ENCODE measurements around the gene MYO1H.

The MYO1H gene

DNA sequence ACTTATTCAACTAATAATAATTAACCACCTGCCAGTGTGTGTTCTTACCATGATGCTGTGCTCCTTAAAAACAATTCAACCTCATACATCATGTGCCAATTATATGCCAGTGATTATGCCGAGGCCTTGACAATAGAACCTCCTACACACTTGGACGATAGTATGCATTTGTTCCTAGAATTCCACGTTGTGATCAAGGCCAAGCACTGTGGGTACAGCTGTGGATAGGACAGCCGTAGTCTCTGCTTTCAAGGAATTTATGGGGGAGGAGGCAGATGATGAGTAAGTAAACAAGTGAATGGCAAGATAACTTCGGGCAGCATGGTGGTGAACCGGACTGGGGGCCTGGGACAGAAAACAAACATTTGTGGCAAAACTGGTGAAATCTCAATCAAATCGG lies 18.0 kb upstream of the MYO1H start:
- Mint-ChIP-seq H3K27me3 (peaks cover 11% of the 10 kb centered on the region), H3K4me1 (no peaks in the 10 kb centered on the region), H3K9me3 (no peaks in the 10 kb centered on the region), H3K27ac (no peak overlapping the region), H3K36me3 (no peaks in the 10 kb centered on the region), H3K4me3 (no peak overlapping the region)
- ATAC-seq, result no peak

DNA sequence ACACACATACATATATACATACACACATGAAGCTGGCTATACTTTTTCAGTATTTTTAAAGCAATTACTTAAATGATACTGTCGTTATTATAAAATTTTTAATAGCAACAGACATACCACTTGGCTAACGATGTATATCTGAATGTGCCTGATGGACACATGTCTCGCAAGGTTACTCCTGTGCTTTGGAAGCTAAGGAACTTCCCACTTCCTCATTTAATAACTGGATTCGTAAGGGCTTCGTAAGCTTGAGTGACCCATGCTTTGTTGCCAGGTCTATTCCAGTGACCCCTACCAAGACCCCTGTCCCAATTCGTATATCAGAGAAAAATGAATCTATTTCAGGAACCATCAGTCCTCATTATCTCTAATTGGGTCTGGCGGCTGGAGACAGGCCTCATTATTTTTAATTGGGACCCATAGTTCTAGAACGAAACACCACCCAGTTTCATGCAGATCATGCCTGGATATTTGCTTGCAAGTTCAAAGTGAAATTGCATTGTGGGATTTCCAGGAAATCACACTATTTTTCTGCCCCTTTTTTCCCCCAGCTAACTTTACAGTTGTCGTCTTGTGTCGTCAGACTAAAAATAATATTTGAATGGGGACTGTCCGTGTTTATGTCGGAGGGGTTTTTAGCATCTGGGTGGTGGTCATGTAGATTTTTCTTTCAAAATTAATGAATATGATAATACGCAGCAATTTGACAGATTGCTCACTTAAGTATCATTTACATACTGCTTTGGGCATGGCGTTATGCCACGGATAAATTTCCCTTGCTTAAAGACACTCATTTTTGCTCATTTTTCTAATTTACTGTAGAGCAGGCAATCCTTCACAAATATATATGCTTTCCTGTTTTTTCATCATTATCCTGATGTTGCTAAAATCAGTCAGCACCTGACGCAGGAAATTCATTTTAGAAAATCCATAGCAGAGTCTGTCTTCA lies 17.1 kb upstream of the MYO1H start:
- Mint-ChIP-seq H3K9me3 (no peaks in the 10 kb centered on the region), H3K27ac (no peak overlapping the region), H3K27me3 (peaks cover 20% of the 10 kb centered on the region), H3K4me3 (no peak overlapping the region), H3K36me3 (no peaks in the 10 kb centered on the region), H3K4me1 (no peaks in the 10 kb centered on the region)
- ATAC-seq, result no peak

DNA sequence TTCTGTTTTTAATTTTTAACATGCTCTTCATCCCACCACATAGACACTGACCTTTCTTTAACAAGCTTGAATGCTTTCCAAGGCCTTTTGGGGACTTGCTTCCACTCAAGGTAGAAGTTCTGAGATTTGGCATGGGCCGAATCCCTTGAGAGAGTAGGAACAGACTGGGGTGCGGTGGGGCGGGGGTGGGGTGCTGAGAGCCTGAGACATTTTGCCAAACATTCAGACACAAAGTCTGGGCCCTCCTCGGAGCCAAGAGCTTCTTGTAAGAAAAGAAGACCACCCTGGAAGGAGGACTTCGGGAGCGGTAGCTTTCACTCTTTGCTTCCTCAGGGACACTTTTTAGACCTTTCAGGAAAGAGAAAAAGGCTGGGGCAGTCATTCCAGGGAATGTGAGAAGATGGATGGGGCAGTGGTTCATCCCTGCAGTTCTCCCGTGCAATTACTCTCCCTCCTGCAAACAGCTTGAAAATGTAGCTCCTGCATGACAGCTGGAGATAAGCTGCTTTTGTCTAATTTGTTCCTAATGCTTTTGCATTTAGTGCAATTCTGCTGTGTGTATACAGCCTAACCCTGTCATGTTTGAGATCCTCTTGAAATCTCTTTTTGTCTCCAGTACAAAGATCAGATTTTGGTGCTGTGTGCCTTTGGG lies 16.3 kb upstream of the MYO1H start:
- peaks cover 4% of the 10 kb centered on the region for H3K9me3 Mint-ChIP-seq
- no peak overlapping the region for H3K4me3 Mint-ChIP-seq
- H3K36me3 Mint-ChIP-seq, result no peaks in the 10 kb centered on the region
- peaks cover 29% of the 10 kb centered on the region for H3K27me3 Mint-ChIP-seq
- no peak for ATAC-seq
- no peak overlapping the region for H3K27ac Mint-ChIP-seq
- H3K4me1 Mint-ChIP-seq, result no peaks in the 10 kb centered on the region

- Mint-ChIP-seq H3K27ac (no peak overlapping the region), H3K9me3 (peaks cover 7% of the 10 kb centered on the region), H3K4me3 (no peak overlapping the region), H3K36me3 (no peaks in the 10 kb centered on the region), H3K4me1 (no peaks in the 10 kb centered on the region), H3K27me3 (peaks cover 36% of the 10 kb centered on the region)
- ATAC-seq, result no peak
These were observed 12.8 kb upstream of the MYO1H start for GRCh38 chr12:109334887-109335286.

- Mint-ChIP-seq H3K4me3 (no peak overlapping the region), H3K4me1 (no peaks in the 10 kb centered on the region), H3K27me3 (peaks cover 40% of the 10 kb centered on the region), H3K9me3 (peaks cover 7% of the 10 kb centered on the region), H3K27ac (no peak overlapping the region), H3K36me3 (no peaks in the 10 kb centered on the region)
- no peak for ATAC-seq
These were observed 11.1 kb upstream of the MYO1H start for GRCh38 chr12:109336593-109336992.

DNA sequence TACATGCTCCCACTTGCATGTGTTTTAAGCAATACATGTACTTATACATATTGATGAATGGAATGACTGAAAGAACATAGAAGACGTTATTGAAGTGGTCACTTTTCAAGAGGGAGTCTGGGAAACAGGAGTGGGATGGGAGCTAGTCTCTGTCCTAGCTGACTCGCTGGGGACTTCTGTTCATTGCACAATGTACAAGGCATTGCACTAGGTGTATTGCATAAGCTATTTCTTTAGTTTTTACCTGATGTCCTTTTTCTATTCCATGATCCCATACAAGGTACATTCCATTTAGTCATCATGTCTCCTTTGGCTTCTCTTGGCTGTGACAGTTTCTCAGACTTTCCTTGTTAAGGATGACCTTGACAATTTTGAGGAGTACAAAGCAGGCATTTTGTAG lies 4.0 kb upstream of the MYO1H start:
- H3K36me3 Mint-ChIP-seq, result no peaks in the 10 kb centered on the region
- H3K27ac Mint-ChIP-seq, result no peak overlapping the region
- H3K4me3 Mint-ChIP-seq, result no peak overlapping the region
- peaks cover 21% of the 10 kb centered on the region for H3K27me3 Mint-ChIP-seq
- ATAC-seq, result no peak
- peaks cover 5% of the 10 kb centered on the region for H3K9me3 Mint-ChIP-seq
- no peaks in the 10 kb centered on the region for H3K4me1 Mint-ChIP-seq

- no peaks in the 10 kb centered on the region for H3K36me3 Mint-ChIP-seq
- no peak for ATAC-seq
- no peak overlapping the region for H3K4me3 Mint-ChIP-seq
- no peak overlapping the region for H3K27ac Mint-ChIP-seq
- H3K27me3 Mint-ChIP-seq, result peaks cover 9% of the 10 kb centered on the region
- peaks cover 5% of the 10 kb centered on the region for H3K9me3 Mint-ChIP-seq
- H3K4me1 Mint-ChIP-seq, result no peaks in the 10 kb centered on the region
These were observed 2.3 kb upstream of the MYO1H start for GRCh38 chr12:109345428-109345827.

GRCh38 chr12:109346920-109347319 lies 780 bp upstream of the MYO1H start:
- Mint-ChIP-seq H3K9me3 (peaks cover 5% of the 10 kb centered on the region), H3K36me3 (no peaks in the 10 kb centered on the region), H3K27ac (no peak overlapping the region)

DNA sequence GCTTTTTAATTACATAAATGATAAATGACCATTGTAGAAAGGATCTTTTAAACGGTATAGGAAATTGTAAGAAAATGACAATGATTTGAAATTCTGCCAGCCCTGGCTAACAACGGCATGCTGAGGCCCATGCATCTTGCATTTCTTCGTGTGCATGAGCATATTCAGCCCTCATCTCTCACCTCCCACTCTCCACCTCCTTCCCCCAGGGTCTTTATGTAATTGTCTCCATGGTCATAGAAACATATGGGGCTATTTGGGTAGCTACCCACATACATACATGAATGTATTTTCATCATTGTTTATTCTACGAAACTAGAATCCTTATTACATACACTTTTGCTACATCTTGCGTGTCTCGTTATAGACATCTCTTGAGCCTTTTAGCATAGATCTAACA lies 4.5 kb downstream of the MYO1H start:
- Mint-ChIP-seq H3K4me1 (no peaks in the 10 kb centered on the region), H3K27ac (no peak overlapping the region)
- ATAC-seq, result no peak

More at GRCh38 chr12:109346920-109347319, 780 bp upstream of the MYO1H start:
- no peaks in the 10 kb centered on the region for H3K27me3 Mint-ChIP-seq
- H3K4me1 Mint-ChIP-seq, result no peaks in the 10 kb centered on the region
- H3K4me3 Mint-ChIP-seq, result no peak overlapping the region
- ATAC-seq, result no peak

DNA sequence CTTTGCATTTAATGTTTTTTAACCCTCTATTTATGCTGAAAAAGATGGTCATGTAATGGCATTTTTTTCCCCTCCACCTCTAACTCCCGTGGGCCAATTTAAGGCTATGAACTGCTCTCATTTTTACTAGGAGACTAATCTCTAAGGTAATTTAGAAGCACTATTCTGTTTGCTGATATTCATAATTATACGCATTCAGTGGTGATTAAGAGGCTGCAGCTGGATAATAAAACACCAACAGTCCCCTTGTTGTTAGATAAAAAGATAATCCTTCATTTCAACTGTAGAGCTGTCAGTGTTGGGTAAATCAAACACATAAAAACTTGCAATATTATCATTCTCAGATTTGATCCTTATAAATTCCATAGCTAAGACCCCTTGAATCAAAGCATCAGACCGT lies 8.9 kb downstream of the MYO1H start:
- no peak overlapping the region for H3K4me3 Mint-ChIP-seq
- H3K4me1 Mint-ChIP-seq, result no peaks in the 10 kb centered on the region
- ATAC-seq, result no peak
- no peaks in the 10 kb centered on the region for H3K36me3 Mint-ChIP-seq
- no peak overlapping the region for H3K27ac Mint-ChIP-seq
- peaks cover 45% of the 10 kb centered on the region for H3K27me3 Mint-ChIP-seq
- no peaks in the 10 kb centered on the region for H3K9me3 Mint-ChIP-seq

More for the DNA sequence above, 4.5 kb downstream of the MYO1H start:
- Mint-ChIP-seq H3K4me3 (no peak overlapping the region), H3K9me3 (no peaks in the 10 kb centered on the region), H3K36me3 (no peaks in the 10 kb centered on the region), H3K27me3 (peaks cover 25% of the 10 kb centered on the region)

DNA sequence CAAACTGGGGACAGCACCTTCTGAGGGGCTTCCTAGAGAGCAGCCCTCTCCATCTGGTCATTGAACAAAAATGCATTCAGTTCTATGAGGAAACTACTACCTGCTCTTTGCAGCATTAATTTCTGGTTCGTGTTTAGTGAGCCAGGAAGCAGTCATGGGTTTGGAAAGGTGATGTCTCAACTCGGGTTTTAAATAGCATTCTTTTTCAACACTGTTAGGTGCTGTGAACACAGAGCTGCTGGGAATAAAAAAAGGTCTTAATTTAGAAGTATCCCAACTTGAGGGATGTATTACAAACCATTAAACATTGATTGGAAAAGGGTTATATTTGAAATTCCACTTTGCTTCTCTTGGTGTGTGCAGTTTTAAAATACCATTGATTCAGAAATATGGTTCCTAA lies 9.3 kb downstream of the MYO1H start:
- ATAC-seq, result no peak
- H3K27me3 Mint-ChIP-seq, result peaks cover 45% of the 10 kb centered on the region

DNA sequence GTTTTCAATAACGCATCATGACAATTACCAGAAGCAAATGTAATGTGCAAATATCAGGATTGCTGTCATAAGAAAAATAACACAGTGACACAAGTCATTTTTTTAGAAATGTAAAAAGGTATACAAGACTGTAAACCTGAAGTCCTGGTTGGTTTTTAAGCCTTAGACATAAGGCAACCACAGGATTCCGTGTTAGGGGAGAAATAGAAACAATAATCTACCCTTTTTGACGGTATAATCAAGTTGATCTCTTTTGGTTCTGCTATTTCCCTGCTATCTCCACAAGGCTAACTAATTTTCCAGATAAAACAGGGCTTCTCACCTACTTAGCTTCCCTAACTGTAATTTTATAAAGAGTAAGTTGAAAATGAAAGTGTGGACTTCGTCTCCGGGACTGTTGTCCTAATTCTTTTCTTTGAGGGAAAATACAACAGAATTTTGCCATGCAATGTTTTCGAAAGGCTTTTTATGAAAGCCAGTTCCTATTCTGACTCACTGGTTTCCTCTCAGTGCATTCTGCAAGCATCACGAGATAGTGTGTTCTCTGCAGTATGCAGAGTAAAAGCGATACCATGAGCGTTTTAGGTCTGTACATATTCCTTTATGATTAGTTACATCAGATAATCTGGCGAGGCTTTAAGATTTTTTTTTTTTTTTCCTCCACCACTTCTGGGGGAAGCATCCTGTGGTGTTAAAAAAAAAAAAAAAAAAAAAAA lies 10.6 kb downstream of the MYO1H start:
- Mint-ChIP-seq H3K4me1 (no peaks in the 10 kb centered on the region), H3K4me3 (peak overlapping the region; percentile 9), H3K27me3 (peaks cover 45% of the 10 kb centered on the region), H3K27ac (no peak overlapping the region), H3K36me3 (no peaks in the 10 kb centered on the region), H3K9me3 (no peaks in the 10 kb centered on the region)
- ATAC-seq, result peak; percentile 74

More for the DNA sequence above, 9.3 kb downstream of the MYO1H start:
- H3K4me1 Mint-ChIP-seq, result no peaks in the 10 kb centered on the region
- no peak overlapping the region for H3K4me3 Mint-ChIP-seq
- H3K27ac Mint-ChIP-seq, result no peak overlapping the region
- no peaks in the 10 kb centered on the region for H3K36me3 Mint-ChIP-seq
- H3K9me3 Mint-ChIP-seq, result no peaks in the 10 kb centered on the region

DNA sequence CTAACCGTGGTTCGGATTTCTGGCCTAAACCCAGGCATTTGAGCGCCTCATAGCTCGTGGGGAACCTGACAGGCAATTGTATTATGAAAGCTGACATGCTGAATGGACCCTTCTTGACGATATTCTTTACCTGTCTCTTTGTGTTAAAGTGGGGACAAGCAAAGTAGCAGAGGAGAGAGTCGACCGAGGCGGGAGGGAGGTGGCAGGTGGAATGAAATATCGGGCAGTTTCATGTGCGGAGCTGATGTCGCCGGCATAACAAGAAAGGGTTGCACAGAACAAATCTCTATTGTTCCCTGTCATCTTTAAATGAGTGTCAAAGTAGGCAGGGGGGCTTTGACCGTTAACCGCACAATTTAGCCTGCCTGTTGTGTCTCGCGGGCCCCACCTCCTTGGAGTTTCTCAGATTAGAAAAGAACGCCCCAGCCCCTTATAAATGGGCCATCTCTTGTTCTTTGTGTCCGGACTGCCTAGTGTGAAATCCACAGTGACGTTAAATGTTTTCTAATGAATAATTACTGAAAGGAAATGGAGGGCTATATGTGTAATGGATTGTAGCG lies 11.5 kb downstream of the MYO1H start:
- Mint-ChIP-seq H3K27ac (no peak overlapping the region), H3K4me1 (no peaks in the 10 kb centered on the region), H3K36me3 (no peaks in the 10 kb centered on the region), H3K4me3 (no peak overlapping the region), H3K9me3 (no peaks in the 10 kb centered on the region), H3K27me3 (peaks cover 53% of the 10 kb centered on the region)
- ATAC-seq, result no peak

GRCh38 chr12:109369831-109370230 lies 22.1 kb downstream of the MYO1H start:
- H3K27ac Mint-ChIP-seq, result no peak overlapping the region
- no peaks in the 10 kb centered on the region for H3K4me1 Mint-ChIP-seq
- H3K36me3 Mint-ChIP-seq, result no peaks in the 10 kb centered on the region
- H3K27me3 Mint-ChIP-seq, result peaks cover 11% of the 10 kb centered on the region
- no peak for ATAC-seq
- H3K9me3 Mint-ChIP-seq, result peaks cover 5% of the 10 kb centered on the region
- no peak overlapping the region for H3K4me3 Mint-ChIP-seq

DNA sequence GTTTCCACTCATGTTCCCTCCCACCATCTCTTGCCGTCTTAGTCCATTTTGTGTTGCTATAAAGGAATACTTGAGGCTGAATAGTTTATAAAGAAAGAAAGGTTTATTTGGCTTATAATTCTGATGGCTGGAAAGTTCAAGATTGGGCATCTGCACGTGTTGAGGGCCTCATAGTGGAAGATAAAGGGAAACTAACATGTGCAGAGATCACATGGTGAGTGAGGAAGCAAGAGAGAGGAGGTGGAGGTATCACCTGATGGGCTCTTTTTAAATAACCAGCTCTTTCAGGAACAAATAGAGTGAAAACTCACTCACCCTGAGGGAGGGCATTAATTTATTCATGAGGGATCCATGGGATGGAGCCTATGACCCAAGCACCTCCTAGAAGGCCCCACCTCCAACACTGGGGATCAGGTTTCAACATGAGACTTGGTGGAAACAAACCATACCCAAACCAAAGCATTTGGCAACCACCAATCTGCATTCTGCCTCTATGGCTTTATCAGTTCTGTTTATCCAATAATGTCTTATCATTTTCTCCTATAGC lies 29.5 kb downstream of the MYO1H start:
- Mint-ChIP-seq H3K9me3 (no peaks in the 10 kb centered on the region), H3K36me3 (no peaks in the 10 kb centered on the region), H3K27ac (no peak overlapping the region), H3K4me1 (no peaks in the 10 kb centered on the region), H3K4me3 (no peak overlapping the region), H3K27me3 (peaks cover 30% of the 10 kb centered on the region)
- ATAC-seq, result no peak

All from stimulated activated memory B cell treated with anti-CD40 and anti-IgM and Interleukin-4, amounts not matched to agents 10 μg/mL and 1 μg/mL and 100 μg/mL, for 72 hours (primary cell).